Non-pigmented ciliary epithelial cell (primary cell): ENCODE measurements around the gene RRP1B.

Experiments used
- DNase-seq: peaks from one replicate; pipeline ENCODE4 v3.0.0-alpha.2; 2010; ENCODE audit warnings: low read depth

RRP1B gene

DNA sequence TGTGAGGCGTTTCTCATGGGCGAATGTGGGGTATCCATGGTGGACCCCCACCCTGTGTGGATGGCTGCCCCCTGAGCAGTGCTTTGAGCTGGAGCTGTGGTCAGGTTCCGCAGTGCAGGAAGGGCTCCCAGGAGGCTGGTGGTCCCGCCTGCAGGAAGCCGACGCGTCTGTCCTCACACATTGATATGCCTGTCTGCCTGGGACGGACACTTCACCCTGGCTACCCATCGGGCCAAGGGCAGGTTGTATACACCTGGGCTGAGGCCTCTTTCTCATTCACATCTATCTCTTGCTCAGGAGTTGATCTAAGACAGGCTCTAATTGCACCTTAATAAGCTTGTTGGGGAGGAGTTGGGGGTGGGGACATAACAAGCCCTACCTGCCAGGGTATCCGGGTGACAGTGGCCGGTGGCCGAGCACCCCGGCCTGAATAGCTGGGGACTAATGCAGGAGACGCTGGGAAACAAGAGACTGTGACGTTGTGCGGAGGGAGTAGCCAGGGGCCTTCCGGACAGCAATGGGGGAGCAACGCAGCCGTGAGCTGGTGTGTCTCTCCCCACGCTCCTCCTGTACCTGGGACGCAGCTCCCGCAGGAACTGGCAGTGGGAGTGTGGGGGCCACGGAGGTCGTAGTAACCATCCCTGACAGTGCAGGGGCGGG lies 81.3 kb downstream of the RRP1B start:
- DNase-seq: no peak

DNA sequence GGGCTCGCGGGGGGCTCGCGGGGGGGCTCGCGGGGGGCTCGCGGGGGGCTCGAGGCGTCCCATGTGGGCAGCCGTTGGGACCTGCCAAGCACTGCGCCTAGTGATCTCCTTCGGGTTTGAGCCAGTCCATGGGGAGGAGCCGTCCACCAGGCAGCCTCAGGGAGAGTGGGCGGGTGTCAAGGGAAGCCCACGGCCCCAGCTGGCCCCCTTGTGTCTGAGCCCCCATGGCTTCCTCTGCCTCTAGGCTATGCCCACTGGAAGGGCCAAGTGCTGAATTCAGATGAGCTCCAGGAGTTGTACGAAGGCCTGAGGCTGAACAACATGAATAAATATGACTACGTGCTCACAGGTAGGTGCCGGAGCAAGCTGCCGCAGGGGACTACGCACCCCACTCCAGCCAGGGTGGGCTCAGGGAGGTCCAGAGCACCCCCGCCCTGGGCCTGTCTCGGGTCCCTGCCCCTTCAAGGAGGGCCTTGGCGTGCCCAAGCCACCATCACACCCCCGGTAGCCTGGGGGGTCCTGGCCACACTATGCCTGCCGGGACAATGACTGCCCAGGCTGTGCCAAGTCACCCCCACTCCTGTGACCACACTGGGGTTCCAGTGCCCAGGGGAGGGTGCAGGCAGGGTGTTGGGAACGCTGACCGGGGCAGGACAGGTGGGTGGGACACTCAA lies 82.2 kb downstream of the RRP1B start:
- DNase-seq: no peak

DNA sequence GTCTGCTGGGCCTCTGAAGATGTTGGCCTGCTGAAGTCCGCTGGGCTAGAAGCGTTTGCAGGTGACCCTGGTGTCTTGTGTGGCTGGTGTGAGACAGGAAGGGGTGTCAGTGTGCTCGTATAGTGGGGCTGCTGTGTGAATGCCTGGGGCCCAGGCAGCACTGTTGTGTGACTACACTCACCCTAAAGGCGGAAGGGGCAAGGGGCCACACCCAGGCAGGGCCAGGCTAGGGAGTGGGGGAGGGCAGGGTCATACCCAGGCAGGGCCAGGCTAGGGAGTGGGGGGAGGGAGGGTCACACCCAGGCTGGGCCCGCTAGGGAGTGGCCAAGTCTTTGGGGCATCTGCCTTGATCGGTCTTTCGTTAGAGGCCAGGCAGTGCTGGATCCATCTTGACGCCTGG lies 84.6 kb downstream of the RRP1B start:
- no peak for DNase-seq

DNA sequence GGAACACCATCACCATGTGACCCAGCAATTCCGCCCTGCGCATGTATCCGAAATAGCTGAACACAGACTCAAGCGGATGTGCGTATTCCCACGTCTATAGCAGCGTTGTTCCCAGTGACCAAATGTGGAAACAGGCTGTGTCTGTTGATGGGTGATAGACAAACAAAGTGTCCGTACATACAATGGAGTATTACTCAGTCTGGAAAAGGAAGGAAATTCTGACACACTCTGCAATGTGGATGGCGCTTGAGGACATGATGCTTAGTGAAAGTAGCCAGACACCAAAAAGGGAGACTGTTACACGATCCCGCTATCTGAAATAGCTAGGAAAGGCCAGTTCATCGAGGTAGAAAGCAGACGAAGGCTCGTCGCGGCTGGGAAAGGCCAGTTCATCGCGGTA lies 85.4 kb downstream of the RRP1B start:
- DNase-seq: no peak
